HepG2 (cell line): ENCODE results near the gene PARD3. TPM values are rescaled to one million over a fixed set of nuclear protein-coding genes. Genes with fewer than 3 reads are reported as not detected.

ENCODE experiments used
- ARID3A ChIP-seq: IDR thresholded peaks from 2 replicates; pipeline ENCODE4 v1.6.1; 2012; ENCODE audit warnings: low read depth, low read length, improper control_type of control experiment
- FOXO1 ChIP-seq: sonication (generic); formaldehyde crosslinking; IDR thresholded peaks from 2 replicates; pipeline ENCODE4 v1.4.0; 2020; ENCODE audit warnings: missing genetic modification reagents
- HNF4A ChIP-seq: sonication (generic); formaldehyde crosslinking; IDR thresholded peaks from 2 replicates; pipeline ENCODE4 v1.4.0; 2020; ENCODE audit warnings: missing genetic modification reagents
- RBFOX2 ChIP-seq: fragments of 200-400 bp; formaldehyde crosslinking; IDR thresholded peaks from 2 replicates; pipeline ENCODE4 v1.6.1; 2017; ENCODE audit warnings: low read depth, mild to moderate bottlenecking, low read length
- SALL1 ChIP-seq: sonication (generic); formaldehyde crosslinking; IDR thresholded peaks from 2 replicates; pipeline ENCODE4 v1.8.0; 2022; ENCODE audit warnings: mild to moderate bottlenecking, missing genetic modification reagents
- SIX4 ChIP-seq: sonication (generic); formaldehyde crosslinking; IDR thresholded peaks from 2 replicates; pipeline ENCODE4 v1.4.0; 2020; ENCODE audit warnings: missing genetic modification reagents
- STAG1 ChIP-seq: sonication (generic); formaldehyde crosslinking; IDR thresholded peaks from 2 replicates; pipeline ENCODE4 v1.4.0; 2020; ENCODE audit warnings: missing genetic modification reagents
- TCF7 ChIP-seq: sonication (generic); IDR thresholded peaks from 2 replicates; pipeline ENCODE4 v1.6.1; 2016; ENCODE audit warnings: antibody characterized with exemption, low read depth
- ZNF281 ChIP-seq: sonication (generic); formaldehyde crosslinking; IDR thresholded peaks from 2 replicates; pipeline ENCODE4 v1.4.0; 2020; ENCODE audit warnings: missing genetic modification reagents, borderline replicate concordance
- polyA plus RNA-seq, 8 experiments: library from polyadenylated mRNA; depleted of rRNA in 3 of 8; stranded (reverse) in 7 of 8; unstranded in 1 of 8; fragments of >200 nt; fragmentation: Illumina TruSeq in 4 of 8; extraction: Trizol in 4 of 8; gene quantifications; 2 replicates each; pipeline versions ENCODE4 v1.2.1 to v1.2.3, GENCODE V29; 2011 to 2016; ENCODE audit warnings: low read depth in 4 of 8, missing spikeins in 1 of 8, mixed read lengths in 1 of 8; ENCODE audit not compliant: insufficient read depth in 1 of 8
- total RNA-seq, 5 experiments: library from RNA; depleted of rRNA; stranded (reverse); fragments of >200 nt; fragmentation: Illumina TruSeq; extraction: Trizol; gene quantifications; 2 replicates each; pipeline ENCODE4 v1.2.3, GENCODE V29; 2016; ENCODE audit warnings: low read depth in 1 of 5
- TF ChIP-seq, protein P1 (sequence below): sonication (generic); formaldehyde crosslinking; IDR thresholded peaks from 2 replicates; pipeline ENCODE4 v1.5.1; 2020; ENCODE audit warnings: missing genetic modification reagents, mild to moderate bottlenecking, borderline replicate concordance
- TF ChIP-seq, protein P2 (sequence below): sonication (generic); formaldehyde crosslinking; IDR thresholded peaks from 2 replicates; pipeline ENCODE4 v1.8.0; 2022; ENCODE audit warnings: mild to moderate bottlenecking, missing genetic modification reagents

PARD3 gene
- total and polyA plus RNA-seq, 2 of the 13 experiments (the other 11 are each of a cell fraction or from before 2014, with no cell fraction given), result 40.9 to 60.0 TPM

GRCh38 chr10:34254596-34254995 lies 560.5 kb downstream of the PARD3 start (continued):
- 0 out of 2 replicates have a peak, but pooled peaks have one; percentile 18 for TF ChIP-seq SIX4
- TF ChIP-seq TCF7, result peak; percentile 37; the same call in 1 of the 2 replicates
- TF ChIP-seq HNF4A (CRISPR knock-in tag), result peak; percentile 27; the same call in 1 of the 2 replicates
- TF ChIP-seq, protein P1, sequence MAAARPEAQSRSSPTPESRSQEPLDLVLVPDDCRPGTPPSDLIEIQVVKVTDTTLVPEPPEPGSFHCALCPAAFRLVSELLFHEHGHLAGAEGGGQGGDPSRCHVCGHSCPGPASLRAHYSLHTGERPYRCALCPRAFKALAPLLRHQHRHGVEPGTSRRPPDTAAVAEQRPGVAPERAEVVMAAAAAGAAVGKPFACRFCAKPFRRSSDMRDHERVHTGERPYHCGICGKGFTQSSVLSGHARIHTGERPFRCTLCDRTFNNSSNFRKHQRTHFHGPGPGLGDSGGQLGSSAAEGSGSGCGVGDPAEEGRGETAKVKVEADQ, result no peak
- peak; percentile 31; the same call in 1 of the 2 replicates for TF ChIP-seq FOXO1 (CRISPR knock-in tag)
- no peak for TF ChIP-seq ZNF281
- TF ChIP-seq STAG1 (CRISPR knock-in tag), result 0 out of 2 replicates have a peak, but pooled peaks have one; percentile 9
- peak; percentile 63; the same call in 1 of the 2 replicates for TF ChIP-seq ARID3A
- peak; percentile 37; the same call in 1 of the 2 replicates for TF ChIP-seq SALL1 (CRISPR knock-in tag)
- TF ChIP-seq, protein P2, sequence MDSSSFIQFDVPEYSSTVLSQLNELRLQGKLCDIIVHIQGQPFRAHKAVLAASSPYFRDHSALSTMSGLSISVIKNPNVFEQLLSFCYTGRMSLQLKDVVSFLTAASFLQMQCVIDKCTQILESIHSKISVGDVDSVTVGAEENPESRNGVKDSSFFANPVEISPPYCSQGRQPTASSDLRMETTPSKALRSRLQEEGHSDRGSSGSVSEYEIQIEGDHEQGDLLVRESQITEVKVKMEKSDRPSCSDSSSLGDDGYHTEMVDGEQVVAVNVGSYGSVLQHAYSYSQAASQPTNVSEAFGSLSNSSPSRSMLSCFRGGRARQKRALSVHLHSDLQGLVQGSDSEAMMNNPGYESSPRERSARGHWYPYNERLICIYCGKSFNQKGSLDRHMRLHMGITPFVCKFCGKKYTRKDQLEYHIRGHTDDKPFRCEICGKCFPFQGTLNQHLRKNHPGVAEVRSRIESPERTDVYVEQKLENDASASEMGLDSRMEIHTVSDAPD (CRISPR knock-in tag), result no peak
- TF ChIP-seq RBFOX2, result no peak
